NB4 (cell line): ENCODE data around the gene EXD3.
A peak's percentile ranks its signal among the peaks of the same experiment; 100 is the strongest.
"Not testable (repeated sequence)": the region's sequence is repeated elsewhere in the genome, so short reads cannot be mapped to it uniquely, and the experiment has no call there.

Experiments used
- DNase-seq: peaks from one replicate; pipeline ENCODE4 v3.0.0; 2010; ENCODE audit warnings: low read depth
- H3K4me3 ChIP-seq: one replicate; pipeline ENCODE4 v1.5.1; 2011; ENCODE audit warnings: mild to moderate bottlenecking, low read depth, low read length, moderate library complexity
- MYC ChIP-seq: IDR thresholded peaks from 2 replicates; pipeline ENCODE4 v1.6.1; 2011; ENCODE audit warnings: low read depth, low read length
- POLR2A ChIP-seq: IDR thresholded peaks from 2 replicates; pipeline ENCODE4 v1.6.1; 2011; ENCODE audit warnings: mild to moderate bottlenecking; ENCODE audit not compliant: insufficient read length; ENCODE audit errors: extremely low read depth
- TF ChIP-seq, protein P1 (sequence below): IDR thresholded peaks from 2 replicates; pipeline ENCODE4 v1.6.1; 2011; ENCODE audit warnings: low read depth, low read length
- TF ChIP-seq, protein P2 (sequence below): IDR thresholded peaks from one replicate; pipeline ENCODE4 v1.5.1; 2012; ENCODE audit warnings: low read depth, low read length

Gene EXD3

GRCh38 chr9:137264067-137264466 lies 158.9 kb downstream of the EXD3 start:
- TF ChIP-seq, protein P1, sequence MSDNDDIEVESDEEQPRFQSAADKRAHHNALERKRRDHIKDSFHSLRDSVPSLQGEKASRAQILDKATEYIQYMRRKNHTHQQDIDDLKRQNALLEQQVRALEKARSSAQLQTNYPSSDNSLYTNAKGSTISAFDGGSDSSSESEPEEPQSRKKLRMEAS: no peak
- TF ChIP-seq POLR2A (no peak), MYC (no peak)
- TF ChIP-seq, protein P2, sequence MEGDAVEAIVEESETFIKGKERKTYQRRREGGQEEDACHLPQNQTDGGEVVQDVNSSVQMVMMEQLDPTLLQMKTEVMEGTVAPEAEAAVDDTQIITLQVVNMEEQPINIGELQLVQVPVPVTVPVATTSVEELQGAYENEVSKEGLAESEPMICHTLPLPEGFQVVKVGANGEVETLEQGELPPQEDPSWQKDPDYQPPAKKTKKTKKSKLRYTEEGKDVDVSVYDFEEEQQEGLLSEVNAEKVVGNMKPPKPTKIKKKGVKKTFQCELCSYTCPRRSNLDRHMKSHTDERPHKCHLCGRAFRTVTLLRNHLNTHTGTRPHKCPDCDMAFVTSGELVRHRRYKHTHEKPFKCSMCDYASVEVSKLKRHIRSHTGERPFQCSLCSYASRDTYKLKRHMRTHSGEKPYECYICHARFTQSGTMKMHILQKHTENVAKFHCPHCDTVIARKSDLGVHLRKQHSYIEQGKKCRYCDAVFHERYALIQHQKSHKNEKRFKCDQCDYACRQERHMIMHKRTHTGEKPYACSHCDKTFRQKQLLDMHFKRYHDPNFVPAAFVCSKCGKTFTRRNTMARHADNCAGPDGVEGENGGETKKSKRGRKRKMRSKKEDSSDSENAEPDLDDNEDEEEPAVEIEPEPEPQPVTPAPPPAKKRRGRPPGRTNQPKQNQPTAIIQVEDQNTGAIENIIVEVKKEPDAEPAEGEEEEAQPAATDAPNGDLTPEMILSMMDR: no peak
- H3K4me3 ChIP-seq: no peak overlapping the region
- no peak for DNase-seq

DNA sequence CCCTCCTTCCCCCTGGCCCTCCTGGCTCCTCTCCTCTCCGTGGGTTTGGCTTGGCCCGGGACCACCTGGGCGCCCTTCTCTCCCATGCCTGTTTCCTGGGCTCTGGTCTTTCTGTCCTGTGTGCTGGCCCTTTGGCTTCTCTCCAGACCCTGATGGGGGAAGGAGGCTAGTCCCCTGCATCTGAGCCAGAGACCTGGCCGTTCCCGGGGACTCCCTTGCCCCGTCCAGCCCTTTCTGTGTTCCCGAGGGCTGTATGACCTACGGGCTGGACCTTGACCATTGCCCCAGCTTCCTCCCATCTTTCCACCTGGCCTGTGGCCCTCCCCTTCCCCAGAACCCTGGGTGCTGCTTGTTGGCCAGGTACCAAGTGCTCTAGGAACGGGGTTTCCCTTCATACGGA lies 159.5 kb downstream of the EXD3 start:
- TF ChIP-seq, protein P1: no peak
- TF ChIP-seq POLR2A: no peak
- TF ChIP-seq, protein P2: no peak
- TF ChIP-seq MYC: no peak
- no peak overlapping the region for H3K4me3 ChIP-seq
- no peak for DNase-seq

DNA sequence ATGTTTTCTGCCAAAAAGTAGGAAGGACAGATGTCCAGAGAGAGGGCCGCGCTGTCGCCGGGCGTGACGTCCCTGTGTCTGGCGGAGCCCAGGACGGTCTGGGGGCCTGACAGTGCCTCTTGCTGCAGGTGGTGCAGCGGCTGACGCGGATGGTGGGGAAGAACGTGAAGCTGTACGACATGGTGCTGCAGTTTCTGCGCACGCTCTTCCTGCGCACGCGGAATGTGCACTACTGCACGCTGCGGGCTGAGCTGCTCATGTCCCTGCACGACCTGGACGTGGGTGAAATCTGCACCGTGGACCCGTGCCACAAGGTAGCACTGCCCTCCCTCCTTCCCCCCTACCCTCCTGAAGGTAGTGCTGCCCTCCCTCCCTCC lies 160.1 kb downstream of the EXD3 start:
- TF ChIP-seq, protein P2: no peak
- TF ChIP-seq MYC: no peak
- TF ChIP-seq POLR2A: no peak
- TF ChIP-seq, protein P1: no peak
- DNase-seq: no peak
- no peak overlapping the region for H3K4me3 ChIP-seq

- DNase-seq, H3K4me3 ChIP-seq: not testable (repeated sequence)
- TF ChIP-seq, protein P2: peak; percentile 14
Measured at GRCh38 chr9:137262173-137262908, 160.6 kb downstream of the EXD3 start.
